Tibial artery (tissue), 4 donors: ENCODE results near the gene STAC2.

Experiments used
- DNase-seq, 2 donors: peaks; one replicate each; pipeline ENCODE4 v3.0.0-alpha.2; 2019
- H3K27ac ChIP-seq, 2 donors: fragments of 200-600 bp; sonication (generic) in 1 of 2; 1 replicate in 1 of 2; 2 replicates in 1 of 2; pipeline ENCODE4 v1.5.1; 2018 to 2019; ENCODE audit warnings: mild to moderate bottlenecking in 1 of 2
- H3K27me3 ChIP-seq, 2 donors: fragments of 200-600 bp; sonication (generic) in 1 of 2; one replicate each; pipeline versions ENCODE4 v1.5.1 to v1.6.0; 2016 to 2019
- H3K36me3 ChIP-seq, 3 donors: fragments of 200-600 bp; sonication (generic) in 2 of 3; one replicate each; pipeline ENCODE4 v1.5.1; 2016 to 2019; ENCODE audit warnings: mild to moderate bottlenecking in 2 of 3
- H3K4me1 ChIP-seq, 4 donors: fragments of 200-600 bp; sonication (generic) in 2 of 4; 1 replicate in 3 of 4; 2 replicates in 1 of 4; pipeline ENCODE4 v1.5.1; 2016 to 2019
- H3K4me3 ChIP-seq, 2 donors: fragments of 200-600 bp; sonication (generic) in 1 of 2; 1 replicate in 1 of 2; 2 replicates in 1 of 2; pipeline ENCODE4 v1.5.1; 2018 to 2019; ENCODE audit warnings: mild to moderate bottlenecking in 2 of 2
- H3K9me3 ChIP-seq, 3 donors: fragments of 200-600 bp; sonication (generic) in 1 of 3; one replicate each; pipeline ENCODE4 v1.5.1; 2016 to 2019
- CTCF ChIP-seq, 2 experiments: fragments of 200-600 bp in 1 of 2; fragments of 450-650 bp in 1 of 2; IDR thresholded peaks; one replicate each; pipeline ENCODE4 v1.5.1; 2017 to 2019; ENCODE audit warnings: antibody characterized with exemption in 2 of 2, mild to moderate bottlenecking in 1 of 2, moderate library complexity in 1 of 2
- intact Hi-C: fragments of 100-400 bp; cut with DNase I; formaldehyde crosslinking; loops from one replicate; pipeline ENCODE4 v1.15.0; 2023; ENCODE audit warnings: low total_unique reads

The STAC2 gene

GRCh38 chr17:39219647-39220154, 6.0 kb downstream of the STAC2 start:
- no peak for TF ChIP-seq CTCF (IDR thresholded peaks at IDR 0.05)
- peak overlapping the region; percentile 93 to 94 for H3K27ac ChIP-seq
- no peaks in the 10 kb centered on the region for H3K27me3 ChIP-seq
- no peak overlapping the region for H3K4me3 ChIP-seq
- peaks cover 0 to 86% (median 70%) of the 10 kb centered on the region in 4 donors for H3K4me1 ChIP-seq
- H3K36me3 ChIP-seq = peaks cover 0 to 44% (median 24%) of the 10 kb centered on the region in 3 donors
- DNase-seq = peak; percentile 66 to 94
- intact Hi-C loops = no loop called here
- no peaks in the 10 kb centered on the region for H3K9me3 ChIP-seq

- Histone ChIP-seq H3K4me3 (no peak overlapping the region), H3K27ac (peak overlapping the region; percentile 93 to 94), H3K36me3 (peaks cover 0 to 47% (median 24%) of the 10 kb centered on the region in 3 donors), H3K27me3 (no peaks in the 10 kb centered on the region), H3K9me3 (no peaks in the 10 kb centered on the region), H3K4me1 (peaks cover 0 to 85% (median 70%) of the 10 kb centered on the region in 4 donors)
- no peak for TF ChIP-seq CTCF (IDR thresholded peaks at IDR 0.05)
- intact Hi-C loops = no loop called here
- DNase-seq = no peak
Observed at GRCh38 chr17:39218906-39219305, 6.8 kb downstream of the STAC2 start.

- intact Hi-C loops = no loop called here
- Histone ChIP-seq H3K27me3 (no peaks in the 10 kb centered on the region), H3K36me3 (peaks cover 0 to 53% (median 24%) of the 10 kb centered on the region in 3 donors), H3K4me1 (peaks cover 0 to 85% (median 67%) of the 10 kb centered on the region in 4 donors), H3K27ac (peak overlapping the region; percentile 93 to 94), H3K9me3 (no peaks in the 10 kb centered on the region), H3K4me3 (no peak overlapping the region)
- DNase-seq = no peak
- no peak for TF ChIP-seq CTCF (IDR thresholded peaks at IDR 0.05)
Observed at GRCh38 chr17:39217734-39218369, 7.9 kb downstream of the STAC2 start.

GRCh38 chr17:39213852-39214251, 11.9 kb downstream of the STAC2 start:
- intact Hi-C loops = no loop called here
- no peak for DNase-seq
- Histone ChIP-seq H3K4me3 (no peak overlapping the region), H3K4me1 (peaks cover 0 to 83% (median 62%) of the 10 kb centered on the region in 4 donors), H3K27me3 (no peaks in the 10 kb centered on the region), H3K36me3 (peaks cover 0 to 65% (median 24%) of the 10 kb centered on the region in 3 donors), H3K9me3 (no peaks in the 10 kb centered on the region), H3K27ac (peak overlapping the region; percentile 80 to 93)
- TF ChIP-seq CTCF (IDR thresholded peaks at IDR 0.05) = no peak

- peak in 1 of 2 donors; percentile 82 for DNase-seq
- H3K9me3 ChIP-seq = no peaks in the 10 kb centered on the region
- peaks cover 0 to 83% (median 62%) of the 10 kb centered on the region in 4 donors for H3K4me1 ChIP-seq
- no peak overlapping the region for H3K4me3 ChIP-seq
- H3K27me3 ChIP-seq = no peaks in the 10 kb centered on the region
- intact Hi-C loops = no loop called here
- peak overlapping the region; percentile 80 to 93 for H3K27ac ChIP-seq
- H3K36me3 ChIP-seq = peaks cover 0 to 60% (median 23%) of the 10 kb centered on the region in 3 donors
- no peak for TF ChIP-seq CTCF (IDR thresholded peaks at IDR 0.05)
Observed at GRCh38 chr17:39212841-39213480, 12.8 kb downstream of the STAC2 start.
